Skeletal muscle satellite cell (primary cell): ENCODE measurements around the gene ADAMTS14.
A peak's percentile ranks its signal among the peaks of the same experiment; 100 is the strongest.
"Not testable (repeated sequence)": the region's sequence is repeated elsewhere in the genome, so short reads cannot be mapped to it uniquely, and the experiment has no call there.

ENCODE experiments used
- H3K27me3 ChIP-seq: 2 replicates; pipeline ENCODE4 v1.7.0; 2013; ENCODE audit warnings: low read length; ENCODE audit not compliant: control insufficient read depth, insufficient read depth
- H3K36me3 ChIP-seq: 2 replicates; pipeline ENCODE4 v1.7.0; 2013; ENCODE audit warnings: mild to moderate bottlenecking, control low read depth, low read length; ENCODE audit not compliant: insufficient read depth
- H3K4me1 ChIP-seq: 2 replicates; pipeline ENCODE4 v1.7.0; 2013; ENCODE audit warnings: low read length; ENCODE audit not compliant: control insufficient read depth, insufficient read depth
- H3K4me2 ChIP-seq: 2 replicates; pipeline ENCODE4 v1.7.0; 2013; ENCODE audit warnings: mild to moderate bottlenecking, low read length
- H3K4me3 ChIP-seq: 2 replicates; pipeline ENCODE4 v1.7.0; 2013; ENCODE audit warnings: low read length
- H3K9ac ChIP-seq: 2 replicates; pipeline ENCODE4 v1.7.0; 2013; ENCODE audit warnings: mild to moderate bottlenecking, low read depth, low read length, moderate library complexity
- H3K9me3 ChIP-seq: replicated peaks from 2 replicates; pipeline ENCODE4 v1.7.0; 2013; ENCODE audit warnings: mild to moderate bottlenecking, control low read depth, low read length

ADAMTS14 gene

DNA sequence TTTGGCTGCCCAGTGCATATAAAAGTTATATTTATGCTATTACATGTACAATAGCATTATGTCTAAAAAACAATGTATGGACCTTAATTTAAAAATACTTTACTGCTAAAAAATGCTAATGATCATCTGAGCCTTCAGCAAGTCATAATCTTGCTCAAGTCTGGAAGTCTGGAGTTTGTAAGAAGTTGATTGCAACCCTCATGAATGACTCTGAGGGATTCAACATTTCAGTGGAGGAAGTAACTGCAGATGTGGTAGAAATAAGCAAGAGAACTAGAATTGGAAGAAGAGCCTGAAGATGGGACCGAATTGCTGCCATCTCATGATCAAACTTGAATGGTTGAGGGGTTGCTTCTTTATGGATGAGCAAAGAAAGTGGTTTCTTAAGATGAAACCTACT lies 13.0 kb upstream of the ADAMTS14 start:
- H3K9ac ChIP-seq: no peak overlapping the region
- H3K27me3 ChIP-seq: no peaks in the 10 kb centered on the region
- no peak overlapping the region for H3K4me3 ChIP-seq
- H3K9me3 ChIP-seq: peaks cover 3% of the 10 kb centered on the region
- H3K4me1 ChIP-seq: peaks cover 42% of the 10 kb centered on the region
- no peak overlapping the region for H3K4me2 ChIP-seq
- H3K36me3 ChIP-seq: no peaks in the 10 kb centered on the region

- Histone ChIP-seq H3K4me3 (no peak overlapping the region), H3K9me3 (peaks cover 3% of the 10 kb centered on the region), H3K27me3 (no peaks in the 10 kb centered on the region), H3K36me3 (no peaks in the 10 kb centered on the region), H3K4me1 (peaks cover 49% of the 10 kb centered on the region), H3K4me2 (no peak overlapping the region), H3K9ac (no peak overlapping the region)
These were observed 11.6 kb upstream of the ADAMTS14 start for GRCh38 chr10:70660722-70661121.

GRCh38 chr10:70661623-70662361 lies 10.5 kb upstream of the ADAMTS14 start:
- H3K9me3 ChIP-seq: peaks cover 3% of the 10 kb centered on the region
- H3K9ac ChIP-seq: peak overlapping the region; percentile 49
- H3K27me3 ChIP-seq: no peaks in the 10 kb centered on the region
- H3K4me3 ChIP-seq: no peak overlapping the region
- peaks cover 41% of the 10 kb centered on the region for H3K4me1 ChIP-seq
- no peak overlapping the region for H3K4me2 ChIP-seq
- no peaks in the 10 kb centered on the region for H3K36me3 ChIP-seq

GRCh38 chr10:70662362-70663220 lies 9.7 kb upstream of the ADAMTS14 start:
- Histone ChIP-seq H3K9me3 (peaks cover 3% of the 10 kb centered on the region), H3K27me3 (no peaks in the 10 kb centered on the region), H3K4me2 (no peak overlapping the region), H3K4me3 (no peak overlapping the region), H3K4me1 (peaks cover 34% of the 10 kb centered on the region), H3K9ac (peak overlapping the region; percentile 49), H3K36me3 (no peaks in the 10 kb centered on the region)

- not testable (repeated sequence) for H3K9me3 ChIP-seq, H3K27me3 ChIP-seq, H3K36me3 ChIP-seq, H3K4me3 ChIP-seq
- Histone ChIP-seq H3K4me1 (peaks cover 34% of the 10 kb centered on the region), H3K4me2 (peak overlapping the region; percentile 58), H3K9ac (peak overlapping the region; percentile 76)
These were observed 8.6 kb upstream of the ADAMTS14 start for GRCh38 chr10:70663458-70664409.

- peak overlapping the region; percentile 76 for H3K9ac ChIP-seq
- no peaks in the 10 kb centered on the region for H3K36me3 ChIP-seq
- no peaks in the 10 kb centered on the region for H3K9me3 ChIP-seq
- H3K4me3 ChIP-seq: no peak overlapping the region
- H3K4me1 ChIP-seq: peaks cover 34% of the 10 kb centered on the region
- no peaks in the 10 kb centered on the region for H3K27me3 ChIP-seq
- H3K4me2 ChIP-seq: peak overlapping the region; percentile 58
These were observed 7.6 kb upstream of the ADAMTS14 start for GRCh38 chr10:70664702-70665195.

GRCh38 chr10:70666960-70667798 lies 5.1 kb upstream of the ADAMTS14 start:
- Histone ChIP-seq H3K4me1 (peaks cover 37% of the 10 kb centered on the region), H3K4me3 (no peak overlapping the region), H3K4me2 (no peak overlapping the region), H3K27me3 (no peaks in the 10 kb centered on the region), H3K36me3 (no peaks in the 10 kb centered on the region), H3K9me3 (no peaks in the 10 kb centered on the region), H3K9ac (no peak overlapping the region)

DNA sequence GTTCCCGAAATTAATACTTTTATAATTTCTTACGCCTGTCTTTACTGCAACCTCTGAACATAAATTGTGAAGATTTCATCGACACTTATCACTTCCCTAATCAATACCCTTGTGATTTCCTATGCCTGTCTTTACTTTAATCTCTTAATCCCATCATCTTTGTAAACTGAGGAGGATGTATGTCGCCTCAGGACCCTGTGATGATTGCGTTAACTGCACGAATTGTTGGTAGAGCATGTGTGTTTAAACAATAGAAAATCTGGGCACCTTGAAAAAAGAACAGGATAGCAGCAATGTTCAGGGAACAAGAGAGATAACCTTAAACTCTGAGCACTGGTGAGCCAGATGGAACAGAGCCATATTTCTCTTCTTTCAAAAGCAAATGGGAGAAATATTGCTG lies 4.5 kb upstream of the ADAMTS14 start:
- H3K4me2 ChIP-seq, H3K9ac ChIP-seq, H3K27me3 ChIP-seq, H3K36me3 ChIP-seq, H3K4me3 ChIP-seq, H3K9me3 ChIP-seq: not testable (repeated sequence)
- H3K4me1 ChIP-seq: peaks cover 35% of the 10 kb centered on the region

DNA sequence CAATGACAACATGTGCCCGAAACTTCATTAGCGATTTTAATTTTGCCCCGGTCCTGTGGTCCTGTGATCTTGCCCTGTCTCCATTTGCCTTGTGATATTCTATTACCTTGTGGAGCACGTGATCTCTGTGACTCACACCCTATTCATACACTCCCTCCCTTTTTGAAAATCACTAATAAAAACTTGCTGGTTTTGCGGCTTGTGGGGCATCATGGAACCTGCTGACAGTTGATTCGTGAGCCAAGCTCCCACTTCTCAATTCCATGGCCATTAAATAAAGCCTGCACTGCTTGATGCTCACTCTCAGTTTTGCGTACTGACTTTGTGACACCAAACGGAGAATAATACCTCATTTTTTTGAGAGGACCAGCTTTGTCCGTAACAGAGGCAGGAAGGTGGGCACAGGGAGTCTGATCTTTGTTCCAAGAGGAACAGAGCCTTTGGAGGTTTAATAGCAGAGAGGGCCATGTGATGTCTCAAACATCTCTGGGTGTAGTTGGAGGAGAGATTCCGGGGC lies 3.8 kb upstream of the ADAMTS14 start:
- H3K27me3 ChIP-seq: no peaks in the 10 kb centered on the region
- H3K9ac ChIP-seq: no peak overlapping the region
- H3K9me3 ChIP-seq: no peaks in the 10 kb centered on the region
- H3K4me3 ChIP-seq: no peak overlapping the region
- H3K36me3 ChIP-seq: no peaks in the 10 kb centered on the region
- peaks cover 42% of the 10 kb centered on the region for H3K4me1 ChIP-seq
- no peak overlapping the region for H3K4me2 ChIP-seq

GRCh38 chr10:70669015-70669414 lies 3.3 kb upstream of the ADAMTS14 start:
- H3K4me1 ChIP-seq: peaks cover 44% of the 10 kb centered on the region
- H3K27me3 ChIP-seq: no peaks in the 10 kb centered on the region
- H3K4me2 ChIP-seq: no peak overlapping the region
- no peak overlapping the region for H3K4me3 ChIP-seq
- H3K9ac ChIP-seq: no peak overlapping the region
- no peaks in the 10 kb centered on the region for H3K36me3 ChIP-seq
- no peaks in the 10 kb centered on the region for H3K9me3 ChIP-seq
